Endothelial cell (in vitro differentiated cells): ENCODE measurements around the gene RTP2. TPM values are rescaled to one million over a fixed set of nuclear protein-coding genes. Genes with fewer than 3 reads are reported as not detected.

ENCODE experiments used
- DNase-seq: peaks from one replicate; pipeline ENCODE4 v3.0.0; 2021; ENCODE audit warnings: low spot score
- H3K27ac Mint-ChIP-seq: one replicate; pipeline ENCODE4 v1.8.0; 2021; ENCODE audit warnings: mixed read lengths, inconsistent platforms; ENCODE audit not compliant: unreplicated experiment
- H3K27me3 Mint-ChIP-seq: one replicate; pipeline ENCODE4 v1.8.0; 2021; ENCODE audit warnings: mild to moderate bottlenecking, moderate library complexity, mixed read lengths, inconsistent platforms; ENCODE audit not compliant: unreplicated experiment
- H3K36me3 Mint-ChIP-seq: one replicate; pipeline ENCODE4 v1.8.0; 2021; ENCODE audit warnings: mild to moderate bottlenecking, low read depth, mixed read lengths, inconsistent platforms; ENCODE audit not compliant: unreplicated experiment
- H3K4me1 Mint-ChIP-seq: one replicate; pipeline ENCODE4 v1.8.0; 2021; ENCODE audit warnings: mild to moderate bottlenecking, mixed read lengths, inconsistent platforms; ENCODE audit not compliant: unreplicated experiment
- H3K4me3 Mint-ChIP-seq: one replicate; pipeline ENCODE4 v1.8.0; 2021; ENCODE audit warnings: mild to moderate bottlenecking, mixed read lengths, inconsistent platforms; ENCODE audit not compliant: unreplicated experiment
- H3K9me3 Mint-ChIP-seq: one replicate; pipeline ENCODE4 v1.8.0; 2021; ENCODE audit warnings: mixed read lengths, inconsistent platforms; ENCODE audit not compliant: unreplicated experiment
- total RNA-seq: library from RNA; stranded (reverse); fragmentation: NEBNext Ultra II Directional; extraction: Animal tissue kit (Norgen Biotek cat#: 25700); gene quantifications from one replicate; pipeline ENCODE4 v1.2.1, GENCODE V29; 2021; ENCODE audit not compliant: unreplicated experiment
- TF ChIP-seq, protein P1 (sequence below): fragments of 200-600 bp; sonication (generic); IDR thresholded peaks from one replicate; pipeline ENCODE4 v1.5.0; 2021; ENCODE audit warnings: antibody characterized with exemption; ENCODE audit not compliant: unreplicated experiment

Gene RTP2
- total RNA-seq, 1 donor from 2014 or later: not detected

DNA sequence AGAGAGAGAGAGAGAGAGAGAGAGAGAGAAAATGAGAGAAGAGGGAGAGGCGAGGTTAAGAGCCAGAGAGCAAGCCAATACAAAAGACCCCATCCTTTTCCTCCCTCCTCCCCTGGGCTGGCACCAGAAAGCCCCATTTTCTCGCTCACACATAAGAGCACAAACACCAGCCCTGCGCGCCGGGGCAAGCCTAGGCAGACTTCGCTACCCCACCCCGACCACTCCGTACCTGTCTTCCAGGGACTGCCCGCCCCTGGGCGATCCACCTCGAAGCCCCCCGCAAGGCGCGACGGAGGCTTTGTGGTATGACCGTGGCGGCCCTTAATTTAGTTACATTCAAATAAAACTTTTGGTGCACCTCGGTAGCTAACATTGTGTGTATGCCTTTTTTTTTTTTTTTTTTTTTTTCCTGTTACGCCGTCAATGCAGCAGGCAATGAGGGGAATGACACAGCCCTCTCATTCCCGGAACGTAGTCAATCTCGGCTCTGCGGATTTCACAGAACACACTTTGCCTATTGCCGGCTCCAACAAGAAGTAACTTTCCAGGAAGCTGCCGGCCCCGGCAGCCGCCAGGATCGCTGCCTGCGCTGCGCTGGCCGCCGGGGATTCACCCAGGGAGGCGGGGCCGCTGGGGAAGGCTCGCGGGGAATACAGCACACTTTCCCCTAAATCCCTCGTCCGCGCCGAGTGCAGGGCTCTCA is 35.2 kb upstream of the RTP2 start:
- peak overlapping the region; percentile 97 for H3K27ac Mint-ChIP-seq
- peaks cover 3% of the 10 kb centered on the region for H3K36me3 Mint-ChIP-seq
- peak; percentile 74 for DNase-seq
- H3K4me3 Mint-ChIP-seq: peak overlapping the region; percentile 89
- H3K9me3 Mint-ChIP-seq: no peaks in the 10 kb centered on the region
- peaks cover 1% of the 10 kb centered on the region for H3K27me3 Mint-ChIP-seq
- H3K4me1 Mint-ChIP-seq: peaks cover 41% of the 10 kb centered on the region
- TF ChIP-seq, protein P1, sequence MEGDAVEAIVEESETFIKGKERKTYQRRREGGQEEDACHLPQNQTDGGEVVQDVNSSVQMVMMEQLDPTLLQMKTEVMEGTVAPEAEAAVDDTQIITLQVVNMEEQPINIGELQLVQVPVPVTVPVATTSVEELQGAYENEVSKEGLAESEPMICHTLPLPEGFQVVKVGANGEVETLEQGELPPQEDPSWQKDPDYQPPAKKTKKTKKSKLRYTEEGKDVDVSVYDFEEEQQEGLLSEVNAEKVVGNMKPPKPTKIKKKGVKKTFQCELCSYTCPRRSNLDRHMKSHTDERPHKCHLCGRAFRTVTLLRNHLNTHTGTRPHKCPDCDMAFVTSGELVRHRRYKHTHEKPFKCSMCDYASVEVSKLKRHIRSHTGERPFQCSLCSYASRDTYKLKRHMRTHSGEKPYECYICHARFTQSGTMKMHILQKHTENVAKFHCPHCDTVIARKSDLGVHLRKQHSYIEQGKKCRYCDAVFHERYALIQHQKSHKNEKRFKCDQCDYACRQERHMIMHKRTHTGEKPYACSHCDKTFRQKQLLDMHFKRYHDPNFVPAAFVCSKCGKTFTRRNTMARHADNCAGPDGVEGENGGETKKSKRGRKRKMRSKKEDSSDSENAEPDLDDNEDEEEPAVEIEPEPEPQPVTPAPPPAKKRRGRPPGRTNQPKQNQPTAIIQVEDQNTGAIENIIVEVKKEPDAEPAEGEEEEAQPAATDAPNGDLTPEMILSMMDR: no peak

DNA sequence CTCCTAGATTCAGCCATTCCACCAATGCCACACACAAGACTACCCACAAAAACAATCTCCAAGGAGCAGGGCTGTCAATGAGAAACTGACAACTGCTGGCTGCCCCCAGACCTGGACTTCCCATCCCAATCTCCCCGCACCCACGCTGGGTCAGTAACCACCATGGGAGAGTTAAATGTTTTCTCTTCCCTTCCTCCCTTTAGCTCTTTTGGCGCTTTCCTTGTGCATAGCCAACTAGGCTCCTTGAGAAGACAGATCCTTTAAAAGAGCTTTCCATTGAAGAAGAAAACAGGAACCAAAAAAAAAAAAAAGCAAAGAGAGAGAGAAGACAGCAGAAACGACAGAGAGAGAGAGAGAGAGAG is 34.6 kb upstream of the RTP2 start:
- Mint-ChIP-seq H3K27me3 (peaks cover 1% of the 10 kb centered on the region), H3K4me3 (peak overlapping the region; percentile 89), H3K27ac (peak overlapping the region; percentile 88), H3K4me1 (peaks cover 39% of the 10 kb centered on the region), H3K9me3 (no peaks in the 10 kb centered on the region), H3K36me3 (peaks cover 3% of the 10 kb centered on the region)
- TF ChIP-seq, protein P1: no peak
- no peak for DNase-seq

- TF ChIP-seq, protein P1: no peak
- no peak for DNase-seq
- peak overlapping the region; percentile 89 for H3K4me3 Mint-ChIP-seq
- peak overlapping the region; percentile 88 for H3K27ac Mint-ChIP-seq
- peaks cover 1% of the 10 kb centered on the region for H3K27me3 Mint-ChIP-seq
- H3K9me3 Mint-ChIP-seq: no peaks in the 10 kb centered on the region
- H3K4me1 Mint-ChIP-seq: peaks cover 34% of the 10 kb centered on the region
- peaks cover 3% of the 10 kb centered on the region for H3K36me3 Mint-ChIP-seq
Observed at GRCh38 chr3:187736418-187736871, 34.1 kb upstream of the RTP2 start.

GRCh38 chr3:187735837-187736236 is 33.5 kb upstream of the RTP2 start:
- Mint-ChIP-seq H3K4me1 (peaks cover 34% of the 10 kb centered on the region), H3K36me3 (peaks cover 7% of the 10 kb centered on the region), H3K27me3 (peaks cover 1% of the 10 kb centered on the region), H3K4me3 (no peak overlapping the region), H3K27ac (no peak overlapping the region), H3K9me3 (no peaks in the 10 kb centered on the region)
- TF ChIP-seq, protein P1: no peak
- DNase-seq: no peak

DNA sequence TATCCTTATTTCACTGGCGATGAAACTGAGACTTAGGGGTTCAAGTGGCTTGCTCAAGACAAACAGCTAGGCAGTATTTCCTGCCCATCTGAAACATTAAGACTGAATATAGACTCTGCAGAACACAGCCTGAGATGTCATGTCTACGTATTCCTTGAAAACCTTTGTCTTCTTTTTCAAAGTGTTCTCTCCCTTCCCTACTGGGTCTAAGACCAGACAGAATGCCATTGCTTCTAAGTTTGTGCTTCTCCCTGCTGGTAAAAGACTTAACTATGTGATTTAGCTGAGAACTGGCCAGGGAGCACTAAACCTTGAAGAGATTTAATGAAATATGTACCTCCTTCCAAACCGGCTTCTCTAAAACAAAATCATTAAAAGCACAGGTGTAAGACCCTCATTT is 33.0 kb upstream of the RTP2 start:
- DNase-seq: no peak
- H3K4me1 Mint-ChIP-seq: peaks cover 29% of the 10 kb centered on the region

More for the DNA sequence above, 33.0 kb upstream of the RTP2 start:
- H3K4me3 Mint-ChIP-seq: no peak overlapping the region
- H3K27me3 Mint-ChIP-seq: peaks cover 1% of the 10 kb centered on the region
- peaks cover 9% of the 10 kb centered on the region for H3K36me3 Mint-ChIP-seq
- no peaks in the 10 kb centered on the region for H3K9me3 Mint-ChIP-seq
- TF ChIP-seq, protein P1: no peak
- H3K27ac Mint-ChIP-seq: no peak overlapping the region
